Tibial nerve (tissue), 4 donors: ENCODE measurements around the gene C3. TPM values are rescaled to one million over a fixed set of nuclear protein-coding genes. Genes with fewer than 3 reads are reported as not detected.

ENCODE experiments used
- DNase-seq, 2 donors: peaks; one replicate each; pipeline ENCODE4 v3.0.0-alpha.2; 2019; ENCODE audit warnings: low spot score in 2 of 2
- H3K27ac ChIP-seq, 4 donors: fragments of 200-600 bp; sonication (generic) in 3 of 4; one replicate each; pipeline ENCODE4 v1.5.1; 2017 to 2019; ENCODE audit warnings: mild to moderate bottlenecking in 1 of 4
- H3K27me3 ChIP-seq, 2 donors: fragments of 200-600 bp; sonication (generic) in 1 of 2; one replicate each; pipeline versions ENCODE4 v1.5.1 to v1.6.0; 2017 to 2019
- H3K36me3 ChIP-seq, 3 donors: fragments of 200-600 bp; sonication (generic); one replicate each; pipeline ENCODE4 v1.5.1; 2018 to 2019
- H3K4me1 ChIP-seq, 4 donors: fragments of 200-600 bp; sonication (generic) in 3 of 4; one replicate each; pipeline ENCODE4 v1.5.1; 2017 to 2019
- H3K4me3 ChIP-seq, 4 donors: fragments of 200-600 bp; sonication (generic) in 3 of 4; one replicate each; pipeline ENCODE4 v1.5.1; 2017 to 2019; ENCODE audit warnings: mild to moderate bottlenecking in 1 of 4, moderate library complexity in 1 of 4
- H3K9me3 ChIP-seq, 4 donors: fragments of 200-600 bp; sonication (generic) in 3 of 4; one replicate each; pipeline ENCODE4 v1.5.1; 2017 to 2019
- EP300 ChIP-seq, 2 donors: sonication (generic); formaldehyde crosslinking; IDR thresholded peaks; one replicate each; pipeline ENCODE4 v1.6.1; 2017; ENCODE audit warnings: antibody characterized with exemption in 2 of 2, mild to moderate bottlenecking in 1 of 2
- POLR2A ChIP-seq, 2 donors: fragments of 450-650 bp; IDR thresholded peaks; one replicate each; pipeline ENCODE4 v1.6.1; 2017; ENCODE audit warnings: antibody characterized with exemption in 2 of 2, mild to moderate bottlenecking in 2 of 2, moderate library complexity in 2 of 2
- WGBS, 2 donors: methylation state at CpG; one replicate each; pipeline ENCODE4 v1.1.5; 2018; 5-methylcytosine and 5-hydroxymethylcytosine counted together
- total RNA-seq, 4 donors: library from RNA; depleted of rRNA; stranded (reverse); fragments of >200 nt; gene quantifications; one replicate each; pipeline ENCODE4 v1.1.0, GENCODE V29; 2016
- TF ChIP-seq, protein P1 (sequence below), 5 experiments: fragments of 200-600 bp in 3 of 5; fragments of 450-650 bp in 2 of 5; sonication (generic) in 3 of 5; IDR thresholded peaks; one replicate each; pipeline ENCODE4 v1.5.1; 2016 to 2019; ENCODE audit warnings: antibody characterized with exemption in 5 of 5, mild to moderate bottlenecking in 3 of 5, moderate library complexity in 2 of 5

Gene C3
- total RNA-seq, 4 donors from 2014 or later, result 256 to 1,128 (median 733) TPM

DNA sequence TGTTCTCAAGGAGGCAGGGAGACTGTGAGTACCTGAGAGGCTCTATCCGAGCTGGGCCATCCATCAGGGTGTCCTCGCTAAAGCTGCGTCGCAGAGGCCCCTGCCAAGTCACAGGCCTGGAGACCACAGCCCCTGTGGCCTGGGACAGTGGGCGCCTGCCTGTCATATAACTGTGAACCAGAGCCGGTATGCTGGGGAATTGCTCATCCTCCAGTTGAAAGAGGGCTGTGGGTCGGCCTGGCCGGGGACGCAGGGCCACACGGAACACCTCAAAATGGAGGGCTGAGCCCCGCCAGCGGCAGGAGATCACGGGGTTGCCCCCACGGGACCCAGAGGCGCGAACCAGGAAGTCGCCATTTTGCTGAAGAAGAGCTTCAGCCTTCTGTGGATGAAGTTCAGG, 40.2 kb upstream of the C3 start:
- Histone ChIP-seq H3K9me3 (peaks cover 0 to 6% (median 0%) of the 10 kb centered on the region in 4 donors), H3K27ac (no peak overlapping the region), H3K27me3 (peaks cover 0 to 9% of the 10 kb centered on the region in 2 donors), H3K4me3 (no peak overlapping the region), H3K4me1 (no peaks in the 10 kb centered on the region), H3K36me3 (no peaks in the 10 kb centered on the region)
- DNase-seq, result no peak
- WGBS, 2 donors, result 90 to 91% methylated on average over 17 of the region's 17 CpGs
- TF ChIP-seq, protein P1, sequence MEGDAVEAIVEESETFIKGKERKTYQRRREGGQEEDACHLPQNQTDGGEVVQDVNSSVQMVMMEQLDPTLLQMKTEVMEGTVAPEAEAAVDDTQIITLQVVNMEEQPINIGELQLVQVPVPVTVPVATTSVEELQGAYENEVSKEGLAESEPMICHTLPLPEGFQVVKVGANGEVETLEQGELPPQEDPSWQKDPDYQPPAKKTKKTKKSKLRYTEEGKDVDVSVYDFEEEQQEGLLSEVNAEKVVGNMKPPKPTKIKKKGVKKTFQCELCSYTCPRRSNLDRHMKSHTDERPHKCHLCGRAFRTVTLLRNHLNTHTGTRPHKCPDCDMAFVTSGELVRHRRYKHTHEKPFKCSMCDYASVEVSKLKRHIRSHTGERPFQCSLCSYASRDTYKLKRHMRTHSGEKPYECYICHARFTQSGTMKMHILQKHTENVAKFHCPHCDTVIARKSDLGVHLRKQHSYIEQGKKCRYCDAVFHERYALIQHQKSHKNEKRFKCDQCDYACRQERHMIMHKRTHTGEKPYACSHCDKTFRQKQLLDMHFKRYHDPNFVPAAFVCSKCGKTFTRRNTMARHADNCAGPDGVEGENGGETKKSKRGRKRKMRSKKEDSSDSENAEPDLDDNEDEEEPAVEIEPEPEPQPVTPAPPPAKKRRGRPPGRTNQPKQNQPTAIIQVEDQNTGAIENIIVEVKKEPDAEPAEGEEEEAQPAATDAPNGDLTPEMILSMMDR (IDR thresholded peaks at IDR 0.05), result no peak
- TF ChIP-seq EP300 (IDR thresholded peaks at IDR 0.05), result no peak
- no peak for TF ChIP-seq POLR2A (IDR thresholded peaks at IDR 0.05)

DNA sequence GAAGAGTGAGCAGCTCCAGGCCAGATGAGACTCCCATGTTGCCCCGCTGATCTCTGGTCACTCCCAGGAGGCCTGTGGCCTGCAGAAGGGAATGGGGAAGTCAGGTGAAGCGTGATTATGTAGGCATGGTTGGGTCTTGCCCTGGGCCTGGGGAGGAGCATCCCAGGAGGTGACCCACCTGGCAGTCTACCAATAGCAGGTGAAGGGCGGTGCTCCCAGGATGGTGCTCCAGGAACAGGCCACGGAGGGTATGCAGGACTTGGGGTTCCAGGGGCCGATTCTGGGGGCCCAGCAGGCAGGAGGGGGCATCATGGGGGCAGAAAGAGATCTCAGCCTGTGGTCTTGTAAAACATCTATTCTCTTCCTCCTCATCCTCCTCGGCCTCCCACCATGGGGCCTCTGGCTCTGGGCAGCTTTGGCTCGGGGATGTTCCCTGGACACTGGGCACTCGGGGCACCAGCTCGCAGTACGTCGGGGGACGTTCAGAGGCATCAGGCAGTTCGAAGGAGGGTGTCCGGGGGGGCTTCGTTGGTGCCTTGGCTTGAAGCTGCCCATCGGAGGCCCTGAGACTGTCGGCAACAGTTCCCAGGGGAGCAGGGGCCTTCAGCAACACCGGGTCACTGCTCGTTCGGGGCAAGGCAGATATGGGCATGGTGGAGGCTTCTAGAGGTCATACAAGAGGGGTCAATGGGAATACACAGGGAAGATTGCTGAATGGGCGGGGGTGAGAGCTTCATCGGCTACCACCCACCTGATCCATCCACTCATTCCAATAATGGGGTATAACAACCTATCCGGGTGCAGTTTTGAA, 34.4 kb upstream of the C3 start:
- no peak overlapping the region for H3K4me3 ChIP-seq
- no peak for DNase-seq
- no peak overlapping the region for H3K27ac ChIP-seq
- TF ChIP-seq, protein P1 (IDR thresholded peaks at IDR 0.05), result no peak
- no peak for TF ChIP-seq EP300 (IDR thresholded peaks at IDR 0.05)
- no peak for TF ChIP-seq POLR2A (IDR thresholded peaks at IDR 0.05)
- no peaks in the 10 kb centered on the region for H3K27me3 ChIP-seq
- H3K4me1 ChIP-seq, result peaks cover 0 to 19% (median 9%) of the 10 kb centered on the region in 4 donors
- 91 to 97% methylated on average over 22 of the region's 23 CpGs for WGBS, 2 donors
- no peaks in the 10 kb centered on the region for H3K9me3 ChIP-seq
- peaks cover 0 to 28% (median 12%) of the 10 kb centered on the region in 3 donors for H3K36me3 ChIP-seq

DNA sequence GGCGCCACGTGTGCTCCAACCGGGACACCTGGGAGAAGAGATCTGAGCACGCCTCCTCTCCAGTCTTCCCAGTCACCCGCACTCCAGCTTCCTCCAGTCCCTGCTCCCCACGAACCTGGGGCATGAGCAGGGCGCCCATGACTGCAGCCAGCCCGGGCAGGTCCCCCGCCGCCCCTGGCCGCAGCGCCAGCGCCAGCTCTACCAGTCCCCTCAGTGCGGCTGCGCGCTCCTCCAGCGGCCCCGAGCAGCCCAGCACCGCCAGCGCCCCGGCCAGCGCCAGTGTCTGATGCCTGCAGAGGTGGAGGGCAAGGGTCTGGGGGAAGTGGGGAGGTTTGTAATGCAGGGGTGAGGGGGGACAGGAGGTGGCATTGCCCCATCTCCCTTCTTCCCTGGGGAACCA, 33.7 kb upstream of the C3 start:
- H3K27me3 ChIP-seq, result no peaks in the 10 kb centered on the region
- H3K4me3 ChIP-seq, result no peak overlapping the region
- peak overlapping the region in 1 of 4 donors; percentile 69 for H3K27ac ChIP-seq
- H3K36me3 ChIP-seq, result peaks cover 0 to 35% (median 15%) of the 10 kb centered on the region in 3 donors
- H3K9me3 ChIP-seq, result no peaks in the 10 kb centered on the region
- peaks cover 0 to 23% (median 9%) of the 10 kb centered on the region in 4 donors for H3K4me1 ChIP-seq
- no peak for DNase-seq
- no peak for TF ChIP-seq POLR2A (IDR thresholded peaks at IDR 0.05)
- TF ChIP-seq, protein P1 (IDR thresholded peaks at IDR 0.05), result no peak
- TF ChIP-seq EP300 (IDR thresholded peaks at IDR 0.05), result no peak
- 90 to 94% methylated on average over 18 to 22 of the region's 22 CpGs for WGBS, 2 donors

DNA sequence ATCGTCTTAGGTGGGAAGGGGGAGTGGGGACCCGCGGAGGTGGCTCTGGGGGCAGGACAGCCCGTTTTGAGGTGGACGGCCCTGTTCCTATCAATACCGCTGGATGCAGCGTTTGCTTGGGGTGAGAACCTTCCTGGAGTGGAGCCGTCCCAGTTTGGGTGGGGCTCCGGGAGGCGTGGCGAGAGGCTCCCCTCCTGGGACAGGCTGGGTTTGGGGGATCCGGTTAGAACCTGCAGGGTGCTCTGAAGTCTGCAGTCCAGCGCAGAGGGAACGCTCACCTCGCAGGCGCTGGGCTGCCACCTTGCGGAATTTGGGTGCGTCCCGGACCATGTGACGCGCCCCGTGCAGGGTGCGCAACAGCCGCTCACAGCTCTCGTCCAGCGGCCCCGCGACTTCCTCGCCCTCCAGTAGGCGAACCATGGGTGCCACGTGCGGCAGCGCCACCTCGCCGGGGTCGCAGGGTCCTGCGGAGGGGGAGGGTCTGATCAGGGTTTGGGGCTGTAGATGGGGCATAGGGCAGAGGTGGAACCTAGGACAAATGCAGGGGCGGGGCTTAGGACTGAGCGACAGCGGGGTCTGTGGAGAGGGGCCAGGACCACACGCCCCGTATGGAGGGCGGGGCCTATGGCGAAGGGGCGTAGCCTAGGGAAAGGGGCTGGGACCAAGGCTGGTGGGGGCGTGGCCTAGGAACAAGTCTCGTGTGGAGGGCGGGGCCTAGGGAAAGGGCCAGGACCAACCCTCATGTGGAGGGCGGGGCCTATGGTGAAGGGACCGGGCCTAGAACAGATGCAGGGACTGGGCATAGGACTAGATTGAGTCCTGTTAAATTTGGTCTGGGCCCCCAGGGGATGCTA, 33.0 kb upstream of the C3 start:
- DNase-seq, result peak; percentile 70 to 72
- peak overlapping the region in 3 of 4 donors; percentile 44 to 53 (median 49) for H3K4me3 ChIP-seq

More for the DNA sequence above, 33.0 kb upstream of the C3 start:
- peak overlapping the region; percentile 19 to 76 (median 72) for H3K27ac ChIP-seq
- H3K27me3 ChIP-seq, result no peaks in the 10 kb centered on the region
- peaks cover 0 to 42% (median 15%) of the 10 kb centered on the region in 3 donors for H3K36me3 ChIP-seq
- 4 to 8% methylated on average over 43 to 44 of the region's 50 CpGs for WGBS, 2 donors
- TF ChIP-seq EP300 (IDR thresholded peaks at IDR 0.05) (peak in 1 of 2 donors; percentile 48), POLR2A (IDR thresholded peaks at IDR 0.05) (no peak)
- TF ChIP-seq, protein P1 (IDR thresholded peaks at IDR 0.05), result peak; percentile 35 to 80 (median 42)
- H3K9me3 ChIP-seq, result no peaks in the 10 kb centered on the region
- peaks cover 0 to 23% (median 9%) of the 10 kb centered on the region in 4 donors for H3K4me1 ChIP-seq
